GM19328 (cell line): ENCODE measurements around the gene PDZK1IP1.
"Not testable (repeated sequence)": the region's sequence is repeated elsewhere in the genome, so short reads cannot be mapped to it uniquely, and the experiment has no call there.

Source experiments
- ATAC-seq: cut with Tn5 transposase; IDR thresholded peaks from one replicate; pipeline ENCODE4 v1.9.1; 2021; ENCODE audit warnings: mild to moderate bottlenecking, moderate library complexity; ENCODE audit not compliant: unreplicated experiment

Gene PDZK1IP1

DNA sequence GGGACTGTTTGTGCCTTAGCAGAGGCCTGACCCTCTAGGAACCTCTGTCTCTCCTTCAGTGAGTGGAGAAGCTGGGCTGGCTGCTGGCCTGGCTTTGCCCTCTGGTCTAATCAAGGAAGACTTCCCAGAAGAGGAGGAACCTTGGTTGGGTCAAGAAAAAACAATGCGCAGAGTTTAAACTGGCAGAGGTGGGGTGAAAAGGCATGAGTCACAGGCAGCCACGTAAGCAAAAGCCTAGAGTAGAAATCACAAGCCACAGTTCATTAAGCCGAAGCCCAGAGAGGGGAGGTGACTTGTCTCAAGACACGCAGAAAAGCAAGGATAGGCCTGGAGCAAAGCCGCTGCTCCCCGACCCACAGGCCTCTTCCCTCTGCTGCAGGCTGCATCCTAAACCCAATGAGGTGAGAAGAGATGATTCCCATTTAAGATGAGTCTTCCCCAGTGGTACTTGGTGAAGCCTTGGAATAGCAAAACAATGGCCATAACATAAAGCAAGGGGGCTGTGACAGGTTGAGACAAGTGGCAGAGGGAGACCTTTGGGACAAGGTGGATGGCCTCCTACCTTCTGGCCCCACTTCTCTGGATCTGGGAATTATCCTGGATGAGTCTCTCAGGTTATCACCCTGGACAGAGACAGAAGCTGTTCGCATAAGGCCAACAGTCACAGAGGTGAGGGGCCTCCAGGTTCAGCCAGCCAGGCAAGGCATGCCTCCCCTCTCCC, 7.7 kb downstream of the PDZK1IP1 start:
- ATAC-seq, result no peak

DNA sequence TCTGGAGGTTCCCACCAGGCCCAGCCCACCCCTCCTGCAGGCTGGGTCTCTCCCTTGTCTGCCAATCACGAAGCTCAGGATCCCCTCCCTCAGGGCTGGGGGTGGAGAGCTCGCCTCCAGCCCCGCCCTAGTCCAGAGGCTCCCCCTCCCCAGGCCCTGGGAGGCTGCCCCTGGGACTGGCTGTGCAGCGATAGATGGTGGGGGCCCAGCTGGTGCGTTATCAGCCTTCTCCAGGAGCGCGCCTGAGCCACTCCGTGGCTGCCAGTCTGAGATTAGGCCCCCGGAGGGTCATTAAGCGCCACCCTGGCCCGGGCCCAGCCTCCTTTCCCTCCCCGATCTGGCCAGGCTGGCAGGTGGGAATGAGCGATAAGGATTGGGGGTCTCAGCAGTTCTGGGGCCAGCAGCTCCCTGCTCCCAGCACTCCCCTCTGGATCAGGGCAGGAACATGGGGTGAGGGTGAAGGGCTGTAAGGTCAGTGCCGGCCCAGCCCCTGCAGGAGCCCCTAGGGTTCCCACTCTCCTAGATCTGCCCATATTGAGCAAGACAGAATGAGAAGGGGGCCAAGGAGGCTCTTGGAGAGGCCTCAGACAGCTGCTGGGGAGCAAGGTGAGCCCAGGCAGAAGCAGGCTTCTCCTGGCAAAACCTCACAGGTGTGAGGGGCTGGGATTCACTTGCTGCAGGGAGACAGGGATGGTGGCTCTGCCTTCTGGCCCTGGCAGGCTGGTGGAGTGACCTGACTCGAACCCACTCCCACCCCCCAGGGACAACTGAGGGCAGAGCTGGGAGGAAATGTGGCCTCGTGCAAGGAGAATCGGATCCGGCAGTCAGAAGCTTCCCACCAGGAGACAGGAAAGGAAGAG, 8.5 kb downstream of the PDZK1IP1 start:
- no peak for ATAC-seq

DNA sequence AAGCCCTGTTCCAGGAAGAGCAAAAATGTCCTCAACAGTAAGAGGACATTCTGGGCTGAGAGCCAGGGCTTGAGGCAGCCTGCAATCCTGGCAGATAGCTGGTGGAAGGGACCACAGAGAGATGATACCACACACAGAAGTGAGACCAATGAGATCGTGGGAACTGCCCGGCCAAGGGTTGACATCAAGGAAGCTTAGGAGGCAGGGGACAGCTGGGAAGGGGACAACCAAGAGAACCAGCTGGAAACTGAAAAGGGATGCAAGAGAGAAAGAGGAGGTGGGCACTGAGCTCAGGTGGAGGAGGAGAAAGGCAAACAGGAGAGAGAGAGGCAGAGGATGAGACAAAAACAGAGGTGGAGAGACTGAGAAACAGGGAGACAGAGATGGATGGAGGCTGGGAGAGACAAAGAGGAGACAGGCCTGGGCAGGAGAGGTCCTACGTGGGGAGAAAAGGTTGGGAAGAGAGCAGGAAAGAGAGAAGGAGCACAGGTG, 9.2 kb downstream of the PDZK1IP1 start:
- ATAC-seq, result no peak

DNA sequence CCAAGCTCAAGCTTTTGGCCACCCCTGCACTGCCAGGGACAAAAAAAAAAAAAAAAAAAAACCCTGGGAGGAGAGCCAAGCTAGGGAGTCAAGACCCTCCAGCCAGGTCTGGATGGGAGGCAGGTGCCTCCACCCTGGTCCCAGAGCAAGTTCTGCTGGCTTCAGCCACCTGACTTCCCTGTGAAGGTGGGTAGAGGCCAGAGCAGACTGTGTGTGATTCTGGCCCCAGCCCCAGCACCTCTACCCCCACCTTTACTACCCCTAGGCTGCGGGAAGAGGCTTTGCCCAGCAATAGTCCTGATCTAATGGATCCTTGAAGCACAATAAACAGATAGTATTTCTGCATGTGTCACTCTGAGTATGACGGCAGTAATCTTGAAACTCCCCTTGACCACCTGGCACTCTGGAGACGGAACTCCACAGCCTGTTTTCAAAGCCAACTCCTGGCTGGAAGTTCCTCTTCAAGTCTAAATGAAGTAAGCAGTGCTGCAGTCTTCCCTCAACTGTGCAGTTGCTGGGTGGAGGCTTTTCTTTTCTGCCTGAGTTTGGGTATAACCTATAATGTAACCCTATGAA, 9.8 kb downstream of the PDZK1IP1 start:
- no peak for ATAC-seq

DNA sequence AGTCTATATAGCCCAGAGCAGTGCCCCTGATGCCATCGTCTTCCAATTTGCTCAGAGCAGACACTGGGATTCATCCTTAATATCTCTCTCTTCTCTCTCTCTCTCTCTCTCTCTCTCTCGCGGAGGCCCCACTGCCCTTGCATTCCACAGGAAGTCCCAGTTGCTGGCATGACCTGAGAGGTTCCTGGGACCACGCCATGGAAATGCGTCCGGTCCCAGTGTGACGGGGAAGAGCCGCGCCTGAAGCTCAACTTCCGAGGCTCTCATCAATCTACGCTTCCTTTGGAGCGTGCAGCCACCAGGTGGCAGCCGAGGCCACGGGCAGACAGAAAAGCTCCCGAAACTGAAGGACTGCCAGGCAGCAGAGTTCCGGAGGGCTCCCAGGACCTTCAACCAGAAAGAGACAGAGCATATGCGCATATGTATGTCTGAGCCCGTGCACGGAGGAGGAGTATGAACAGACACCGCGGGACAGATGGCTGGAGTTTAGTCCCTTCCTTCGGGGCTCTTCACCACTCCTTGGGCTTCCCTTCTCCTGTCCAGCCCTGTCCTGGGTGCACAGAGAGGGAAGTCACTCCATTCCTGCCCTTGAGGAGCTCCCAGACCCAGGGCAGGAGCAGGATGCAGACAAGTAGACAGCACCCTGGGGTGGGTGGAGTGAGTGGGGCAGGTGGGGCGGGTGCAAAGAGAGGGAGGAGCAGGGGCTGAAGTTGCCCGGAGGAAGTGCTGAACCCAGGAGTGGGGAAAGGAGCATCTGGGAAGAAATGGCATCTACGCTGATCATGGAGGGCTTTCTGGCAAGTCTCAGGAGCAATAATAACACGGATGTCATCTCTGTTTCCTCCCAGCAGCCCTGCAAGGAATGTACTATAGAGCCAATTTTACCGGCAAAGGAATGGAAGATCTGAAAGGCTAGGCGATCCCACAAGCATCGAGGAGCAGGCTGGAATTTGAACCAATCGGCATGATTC, 10.5 kb downstream of the PDZK1IP1 start:
- ATAC-seq, result peak; percentile 80

DNA sequence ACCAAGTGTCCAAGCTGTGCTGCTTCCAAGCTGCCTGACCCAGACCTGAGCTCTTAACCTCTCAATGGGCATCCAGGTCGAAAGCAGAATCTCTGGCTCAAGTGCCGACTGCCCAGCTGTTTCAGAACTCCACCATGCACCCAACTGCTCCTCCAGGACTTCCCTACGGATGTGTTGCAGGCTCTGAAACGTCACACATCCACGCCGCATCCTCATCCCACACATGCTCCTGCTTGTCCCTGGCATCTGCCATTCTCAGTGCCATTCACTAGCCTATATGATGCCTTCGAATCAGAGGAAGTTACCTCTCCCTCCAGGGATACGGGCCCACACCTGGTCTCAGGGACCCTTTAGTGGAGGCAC, 11.2 kb downstream of the PDZK1IP1 start:
- no peak for ATAC-seq

DNA sequence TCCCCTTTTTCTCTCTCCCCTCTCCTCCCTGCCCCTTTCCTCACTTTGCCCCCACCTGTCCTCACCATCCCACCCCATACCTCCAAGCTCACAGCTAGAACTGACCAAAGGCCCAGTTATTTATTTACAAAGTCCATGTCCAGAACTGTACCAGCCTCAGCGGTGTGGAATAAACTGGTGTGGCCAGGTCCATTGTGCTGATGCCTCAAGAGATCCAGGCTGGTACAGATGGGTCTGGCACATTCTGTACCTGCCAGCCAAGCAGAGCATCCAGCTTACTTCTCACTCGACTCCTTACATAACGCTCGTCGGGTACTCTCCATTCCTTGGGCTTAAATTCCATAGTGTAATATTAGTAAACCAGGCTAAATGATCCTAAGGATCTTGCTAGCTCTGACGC, 11.8 kb downstream of the PDZK1IP1 start:
- no peak for ATAC-seq

DNA sequence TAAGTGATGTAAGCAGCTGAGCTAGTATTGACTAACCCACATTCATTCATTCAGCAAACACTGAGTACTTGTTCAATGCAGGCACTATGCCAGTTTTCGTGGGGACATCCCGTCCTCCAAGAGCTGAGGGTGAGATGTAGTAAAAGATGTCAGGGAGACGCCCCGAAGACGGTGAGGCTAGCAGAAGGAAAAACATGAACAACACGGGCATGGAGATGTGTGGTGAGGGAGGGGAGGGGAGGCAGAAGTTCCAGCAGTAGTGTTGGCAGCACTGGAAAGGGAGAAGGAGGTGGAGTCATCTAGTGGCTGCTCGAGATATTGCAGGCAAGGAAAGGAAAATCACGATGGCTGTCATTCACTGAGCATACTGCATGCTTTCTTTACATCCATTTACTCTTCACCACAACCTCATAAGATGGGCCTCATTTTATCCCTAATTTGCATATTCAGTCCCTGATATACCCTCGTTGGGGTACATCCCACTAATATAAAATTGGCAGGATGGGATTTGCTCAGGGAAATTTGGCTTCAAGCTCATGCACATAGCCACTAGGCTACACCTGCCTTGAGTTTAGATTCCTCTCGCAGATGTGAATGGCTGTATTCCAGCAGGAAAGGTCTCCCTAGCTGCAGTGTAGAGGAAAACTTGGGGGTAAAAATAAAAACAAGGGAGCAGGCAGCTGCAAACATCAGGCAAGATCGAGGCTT, 14.5 kb downstream of the PDZK1IP1 start:
- no peak for ATAC-seq

DNA sequence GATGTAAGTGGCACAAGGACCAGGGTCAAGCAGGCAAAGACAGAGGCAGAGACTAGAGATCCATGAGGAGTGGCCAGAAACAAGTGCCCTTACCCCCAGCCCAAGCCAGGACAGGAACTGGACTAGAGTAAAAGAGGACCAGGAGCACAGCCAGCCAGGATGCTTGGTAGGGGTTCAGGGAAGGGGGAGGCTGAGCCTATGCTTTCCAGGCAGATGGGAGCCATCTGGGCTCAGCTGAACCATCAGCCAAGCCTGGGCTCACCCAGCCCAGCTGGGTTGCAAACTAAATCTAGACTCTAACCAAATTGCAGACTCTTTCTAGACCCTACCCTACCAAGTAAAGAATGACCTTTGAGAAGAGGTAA, 15.2 kb downstream of the PDZK1IP1 start:
- no peak for ATAC-seq

DNA sequence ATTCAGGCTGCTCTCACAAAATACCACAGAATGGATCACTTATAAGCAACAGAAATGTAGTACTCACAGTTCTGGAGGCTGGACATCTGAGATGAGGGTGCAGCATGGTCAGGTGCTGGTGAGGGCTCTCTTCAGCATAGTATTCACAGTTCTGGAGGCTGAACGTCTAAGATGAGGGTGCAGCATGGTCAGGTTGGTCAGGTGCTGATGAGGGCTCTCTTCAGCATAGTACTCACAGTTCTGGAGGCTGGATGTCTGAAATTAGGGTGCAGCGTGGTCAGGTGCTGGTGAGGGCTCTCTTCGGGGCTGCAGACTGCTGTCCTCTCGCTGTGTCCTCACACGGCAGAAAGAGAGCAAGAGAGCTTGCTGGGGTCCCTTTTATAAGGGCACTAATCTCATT, 17.1 kb downstream of the PDZK1IP1 start:
- no peak for ATAC-seq

DNA sequence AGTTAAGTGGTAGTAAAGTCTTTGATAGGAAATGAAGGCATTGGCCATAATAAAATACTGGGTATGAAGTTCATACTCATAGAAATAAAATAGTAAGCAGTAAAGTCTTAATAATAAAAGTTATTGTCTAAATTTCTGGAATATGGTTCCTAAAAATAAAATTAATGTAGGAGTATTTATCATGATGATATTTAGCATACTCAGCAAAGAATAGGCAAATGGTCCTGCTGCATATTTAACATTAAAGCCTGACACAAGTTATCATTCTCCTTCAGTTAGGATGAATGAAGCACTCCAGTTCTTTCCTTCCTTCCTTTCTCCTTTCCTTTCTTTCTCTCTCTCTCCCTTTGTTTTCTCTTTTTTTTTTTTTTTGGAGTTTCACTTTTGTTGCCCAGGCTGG, 25.3 kb downstream of the PDZK1IP1 start:
- ATAC-seq, result no peak

DNA sequence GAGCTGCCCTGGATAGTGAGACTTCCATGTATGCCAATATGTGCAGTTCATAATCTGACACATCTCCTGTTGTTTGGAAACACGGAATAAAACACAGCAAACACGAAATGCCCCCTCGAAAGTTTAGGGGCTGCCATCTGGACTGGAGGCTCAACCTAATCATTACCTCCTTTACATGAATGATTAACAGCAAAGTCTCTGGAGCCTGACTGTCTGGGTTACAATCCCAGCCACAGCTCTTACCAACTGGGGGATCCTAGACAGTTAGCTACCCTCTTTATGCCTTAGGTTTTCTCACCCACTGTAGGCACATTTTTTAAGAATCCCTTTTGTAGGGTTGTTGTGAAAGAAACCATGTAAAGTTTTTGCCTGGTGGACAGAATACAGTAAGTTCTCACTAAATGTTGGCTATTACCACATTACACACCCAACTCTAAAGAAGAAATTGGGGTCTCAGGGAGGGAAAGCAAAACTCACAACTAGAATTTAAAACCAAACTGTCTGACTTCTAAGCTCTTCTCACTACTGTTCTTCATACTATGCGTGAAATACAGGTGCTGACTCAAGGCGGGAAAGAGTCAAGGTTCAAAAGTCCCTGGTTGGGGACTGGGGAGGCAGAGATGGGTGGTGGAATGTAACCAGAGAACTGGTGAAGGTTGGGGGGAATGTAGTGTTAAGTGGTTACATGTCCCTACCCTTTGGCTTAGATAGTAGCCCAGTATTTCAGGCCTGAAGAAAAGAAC, 28.4 kb downstream of the PDZK1IP1 start:
- no peak for ATAC-seq

DNA sequence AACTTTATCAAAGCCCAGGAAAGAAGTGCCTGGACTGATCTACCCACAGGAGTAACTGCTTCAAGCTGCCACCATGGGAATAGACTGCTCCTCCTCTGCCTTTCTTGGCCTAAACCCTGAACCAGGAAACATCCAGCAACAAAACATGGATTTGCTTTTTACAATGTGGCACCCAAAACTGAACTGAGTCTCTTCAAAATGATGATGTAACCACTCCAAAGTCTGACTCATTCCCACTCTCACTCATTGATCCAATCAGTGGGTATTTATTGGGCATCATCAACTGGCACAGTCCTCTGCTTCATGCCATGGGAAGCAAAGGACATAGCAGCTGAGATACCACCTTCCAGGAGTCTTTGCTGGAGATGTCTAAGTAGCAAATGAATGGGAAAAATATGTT, 29.1 kb downstream of the PDZK1IP1 start:
- ATAC-seq, result no peak

DNA sequence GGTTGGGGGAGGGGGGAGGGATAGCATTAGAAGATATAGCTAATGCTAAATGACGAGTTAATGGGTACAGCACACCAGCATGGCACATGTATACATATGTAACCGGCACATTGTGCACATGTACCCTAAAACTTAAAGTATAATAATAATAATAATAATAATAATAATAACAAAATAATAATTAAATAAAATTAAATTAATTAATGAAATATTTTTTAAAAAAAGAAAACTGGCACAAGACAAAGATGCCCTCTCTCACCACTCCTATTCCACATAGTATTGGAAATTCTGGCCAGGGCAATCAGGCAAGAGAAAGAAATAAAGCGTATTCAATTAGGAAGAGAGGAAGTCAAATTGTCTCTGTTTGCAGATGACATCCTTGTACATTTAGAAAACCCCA, 31.9 kb downstream of the PDZK1IP1 start:
- not testable (repeated sequence) for ATAC-seq

DNA sequence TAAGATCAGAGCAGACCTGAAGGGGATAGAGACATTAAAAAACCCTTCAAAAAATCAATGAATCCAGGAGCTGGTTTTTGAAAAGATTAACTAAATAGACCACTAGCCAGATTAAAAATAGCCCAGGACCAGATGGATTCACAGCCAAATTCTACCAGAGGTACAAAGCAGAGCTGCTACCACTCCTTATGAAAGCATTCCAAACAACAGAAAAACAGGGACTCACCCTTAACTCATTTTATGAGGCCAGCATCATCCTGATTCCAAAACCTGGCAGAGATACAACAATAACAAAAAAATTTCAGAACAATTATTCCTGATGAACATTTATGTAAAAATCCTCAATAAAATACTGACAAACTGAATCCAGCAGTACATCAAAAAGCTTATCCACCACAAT, 33.4 kb downstream of the PDZK1IP1 start:
- ATAC-seq, result not testable (repeated sequence)

DNA sequence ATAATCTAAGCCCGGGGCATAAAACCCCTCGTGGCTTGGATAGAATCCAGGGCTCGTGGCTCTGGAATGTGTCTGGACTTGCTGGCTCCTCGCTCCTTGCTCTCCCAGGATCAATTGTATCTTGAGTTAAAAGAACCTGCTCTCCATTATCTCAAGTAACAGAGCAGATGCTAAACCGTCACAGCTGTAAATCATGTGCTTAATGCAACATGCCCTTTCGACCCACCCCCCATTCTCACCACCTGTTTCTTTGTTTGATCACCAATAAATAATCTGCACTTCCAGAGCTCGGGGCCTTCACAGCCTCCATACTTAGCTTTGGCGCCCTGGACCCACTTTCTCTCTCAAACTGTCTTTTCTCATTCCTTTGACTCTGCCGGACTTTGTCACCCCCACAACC, 40.7 kb downstream of the PDZK1IP1 start:
- ATAC-seq, result not testable (repeated sequence)

DNA sequence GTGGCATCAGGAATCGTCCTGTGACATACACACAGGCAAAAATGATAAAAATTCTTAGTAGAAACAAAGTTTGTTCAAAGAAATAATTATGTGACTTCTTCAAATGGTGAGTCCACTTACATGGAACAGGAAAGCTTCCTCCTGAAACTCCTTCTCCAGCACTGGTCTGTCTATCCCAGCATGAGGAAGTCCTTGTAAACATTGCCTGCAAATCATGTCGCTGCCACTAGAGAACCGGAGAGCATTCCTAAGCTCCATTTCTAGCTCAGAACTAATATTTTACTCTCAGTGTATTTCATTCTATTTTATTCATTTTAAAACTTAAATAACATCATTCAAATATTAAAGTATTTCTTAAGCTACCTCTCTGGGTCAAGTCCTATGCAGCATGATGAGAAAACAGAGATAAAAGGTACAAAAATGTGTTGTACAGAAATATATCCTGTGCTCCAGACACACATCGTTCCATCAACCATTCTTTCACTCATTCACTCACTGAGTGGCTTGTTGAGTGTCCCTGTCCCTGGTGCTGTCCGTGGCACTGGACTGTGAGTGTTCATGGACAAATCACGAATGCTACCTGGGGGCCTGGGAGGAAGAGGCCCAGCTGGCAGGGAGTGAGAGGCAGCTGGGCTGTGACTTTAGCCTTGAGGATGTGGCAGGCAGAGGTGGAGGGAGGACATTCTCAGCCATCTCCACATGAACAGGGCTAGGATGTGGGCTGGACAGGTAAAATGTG, 42.6 kb downstream of the PDZK1IP1 start:
- ATAC-seq, result no peak

DNA sequence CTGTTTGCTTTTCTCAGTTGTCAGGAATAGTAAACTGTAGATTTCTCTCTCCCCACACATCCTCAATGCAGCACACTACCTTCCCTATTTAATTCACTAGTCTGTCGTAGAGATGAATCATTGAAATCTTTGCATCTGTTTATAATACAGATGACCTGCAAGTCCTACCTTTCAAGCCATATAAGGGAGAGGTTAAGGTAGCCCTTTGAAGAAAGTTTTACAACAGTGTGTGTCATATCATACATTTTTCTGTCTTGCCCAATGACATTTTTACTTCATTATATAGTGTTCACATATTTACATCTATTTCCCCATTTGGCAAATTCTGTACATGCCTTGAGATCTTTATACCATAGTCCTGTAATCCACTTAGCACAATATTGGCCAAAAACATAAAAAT, 43.3 kb downstream of the PDZK1IP1 start:
- not testable (repeated sequence) for ATAC-seq

DNA sequence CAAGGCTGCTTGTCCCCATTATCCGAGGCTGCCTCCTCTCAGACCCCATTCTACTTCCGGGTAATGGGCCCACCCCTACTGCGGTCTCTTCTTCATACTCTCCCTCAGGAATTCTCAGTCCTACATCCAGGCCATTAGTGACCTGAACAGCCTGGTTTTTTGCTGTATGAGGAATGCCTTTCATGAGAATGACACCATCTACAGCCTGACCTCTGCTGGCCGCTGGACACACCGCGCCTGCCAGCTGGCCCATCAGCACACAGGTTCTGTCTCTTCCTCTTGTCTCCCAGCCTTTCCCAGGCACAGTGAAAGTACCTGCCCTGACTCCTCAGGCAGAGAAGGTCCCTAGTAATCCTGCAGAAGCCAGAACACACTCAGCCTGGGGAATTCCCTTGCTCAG, 46.2 kb downstream of the PDZK1IP1 start:
- not testable (repeated sequence) for ATAC-seq
